ENCODE measurements around the gene CT47A7.
"Not testable (repeated sequence)": the region's sequence is repeated elsewhere in the genome, so short reads cannot be mapped to it uniquely, and the experiment has no call there.

CT47A7 gene

GRCh38 chrX:120956500-120956899 lies at the start of gene CT47A7:
CT47A7 (minus strand) TSS chrX:120956600; CDS start chrX:120956345, 255 bp downstream.
- DNase-seq, result not testable (repeated sequence)

GRCh38 chrX:121000589-121000988 lies 44.2 kb upstream of the CT47A7 start:
- DNase-seq, result no peak

- DNase-seq, result no peak
These were observed 43.0 kb upstream of the CT47A7 start for GRCh38 chrX:120999413-120999812.

DNA sequence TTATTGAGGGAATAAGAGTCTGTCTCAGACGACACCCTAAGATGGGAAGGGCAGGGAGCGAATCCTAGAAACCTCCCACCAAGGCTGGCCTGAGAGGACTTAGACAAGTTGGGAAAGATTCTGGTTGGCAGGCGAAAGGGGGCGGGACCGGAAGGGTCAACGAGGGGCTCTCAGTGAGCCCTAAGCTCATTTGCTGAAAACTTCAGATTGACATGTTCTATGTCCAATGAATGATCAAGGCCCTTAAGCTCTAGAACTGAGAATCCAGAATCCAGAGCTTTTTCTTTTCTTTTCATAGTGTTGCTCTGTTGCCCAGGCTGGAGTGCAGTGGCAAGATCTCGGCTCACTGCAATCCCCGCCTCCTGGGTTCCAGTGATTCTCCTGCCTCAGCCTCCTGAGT lies 29.3 kb upstream of the CT47A7 start, which contains the start of gene CT47A1:
Gene CT47A1, minus strand, starts transcription at position 101 of the 400 bp plus-strand sequence. CDS start 231 bp downstream, outside the sequence.
- not testable (repeated sequence) for DNase-seq
